GM23338 (cell line): ENCODE data around the gene PLEKHM1. TPM values are rescaled to one million over a fixed set of nuclear protein-coding genes. Genes with fewer than 3 reads are reported as not detected.

Source experiments
- ATAC-seq: fragments of 200-7000 bp; cut with Tn5 transposase; 3 replicates; pipeline ENCODE4 v1.9.1; 2020
- DNase-seq: peaks from one replicate; pipeline ENCODE4 v3.0.0-alpha.2; 2015; ENCODE audit warnings: low spot score
- H2AFZ ChIP-seq: fragments of 200-600 bp; sonication (generic); 2 replicates; pipeline ENCODE4 v1.8.0; 2016; ENCODE audit warnings: antibody characterized with exemption, mild to moderate bottlenecking, moderate library complexity
- H3F3A ChIP-seq: fragments of 200-600 bp; sonication (generic); replicated peaks from 2 replicates; pipeline ENCODE4 v1.8.0; 2017; ENCODE audit warnings: antibody characterized with exemption, mixed run types, low read depth
- H3K27ac ChIP-seq: fragments of 200-600 bp; sonication (generic); 2 replicates; pipeline ENCODE4 v1.6.1; 2016; ENCODE audit warnings: low read depth
- H3K27me3 ChIP-seq: fragments of 200-600 bp; sonication (generic); 2 replicates; pipeline ENCODE4 v1.8.0; 2016; ENCODE audit warnings: mild to moderate bottlenecking, mixed run types, moderate library complexity; ENCODE audit not compliant: insufficient read depth
- H3K36me3 ChIP-seq: fragments of 200-600 bp; sonication (generic); 2 replicates; pipeline ENCODE4 v1.8.0; 2016; ENCODE audit warnings: mild to moderate bottlenecking; ENCODE audit not compliant: insufficient read depth
- H3K4me1 ChIP-seq: fragments of 200-600 bp; sonication (generic); 2 replicates; pipeline ENCODE4 v1.8.0; 2016; ENCODE audit warnings: mild to moderate bottlenecking, moderate library complexity; ENCODE audit not compliant: insufficient read depth
- H3K4me2 ChIP-seq: fragments of 200-600 bp; sonication (generic); 2 replicates; pipeline ENCODE4 v1.7.1; 2017; ENCODE audit warnings: mixed run types
- H3K4me3 ChIP-seq: fragments of 200-600 bp; sonication (generic); 2 replicates; pipeline ENCODE4 v1.6.1; 2016; ENCODE audit warnings: mixed run types
- H3K79me2 ChIP-seq: fragments of 200-600 bp; sonication (generic); replicated peaks from 2 replicates; pipeline ENCODE4 v1.8.0; 2017; ENCODE audit warnings: mild to moderate bottlenecking; ENCODE audit not compliant: insufficient read depth
- H3K9me2 ChIP-seq: fragments of 200-600 bp; sonication (generic); 2 replicates; pipeline ENCODE4 v1.8.0; 2017; ENCODE audit not compliant: insufficient read depth
- H4K20me1 ChIP-seq: fragments of 200-600 bp; sonication (generic); replicated peaks from 2 replicates; pipeline ENCODE4 v1.8.0; 2017; ENCODE audit warnings: mild to moderate bottlenecking; ENCODE audit not compliant: insufficient read depth
- H3K27ac Mint-ChIP-seq: 2 replicates; pipeline ENCODE4 v1.8.0; 2020; ENCODE audit warnings: inconsistent platforms, mild to moderate bottlenecking, moderate library complexity, mixed read lengths
- H3K27me3 Mint-ChIP-seq: 3 replicates; pipeline ENCODE4 v1.8.0; 2022; ENCODE audit warnings: low read depth, mild to moderate bottlenecking, moderate library complexity, mixed read lengths, inconsistent platforms; ENCODE audit not compliant: insufficient read depth, poor library complexity
- H3K36me3 Mint-ChIP-seq: 3 replicates; pipeline ENCODE4 v1.8.0; 2021; ENCODE audit warnings: low read depth, mild to moderate bottlenecking, inconsistent platforms, moderate library complexity, mixed read lengths
- H3K4me1 Mint-ChIP-seq: 3 replicates; pipeline ENCODE4 v1.8.0; 2020; ENCODE audit warnings: mild to moderate bottlenecking, inconsistent platforms, mixed read lengths
- H3K4me3 Mint-ChIP-seq: 3 replicates; pipeline ENCODE4 v1.8.0; 2021; ENCODE audit warnings: moderate library complexity, mild to moderate bottlenecking, inconsistent platforms, mixed read lengths
- H3K9me3 Mint-ChIP-seq: 3 replicates; pipeline ENCODE4 v1.8.0; 2020; ENCODE audit warnings: moderate library complexity, mild to moderate bottlenecking, inconsistent platforms, mixed read lengths
- CREB1 ChIP-seq: fragments of 250-450 bp; sonication (Bioruptor Pico); IDR thresholded peaks from 2 replicates; pipeline ENCODE4 v1.5.0; 2020; ENCODE audit warnings: low read depth, mild to moderate bottlenecking, moderate library complexity
- CTCF ChIP-seq, 2 experiments: fragments of 200-600 bp in 1 of 2; sonication (generic) in 1 of 2; conservative IDR thresholded peaks; 2 replicates each; pipeline versions ENCODE4 v1.5.1 to v1.6.1; 2016 to 2017; ENCODE audit warnings: antibody characterized with exemption in 2 of 2, low read depth in 2 of 2, mild to moderate bottlenecking in 2 of 2, moderate library complexity in 1 of 2
- ETS1 ChIP-seq: IDR thresholded peaks from 2 replicates; pipeline ENCODE4 v1.6.1; 2016; ENCODE audit warnings: antibody characterized with exemption
- EZH2 ChIP-seq: fragments of 200-600 bp; sonication (generic); IDR thresholded peaks from one replicate; pipeline ENCODE4 v1.8.0; 2017; ENCODE audit warnings: antibody characterized with exemption, mild to moderate bottlenecking, low read depth; ENCODE audit not compliant: unreplicated experiment
- EZH2phosphoT487 ChIP-seq: fragments of 200-600 bp; sonication (generic); IDR thresholded peaks from one replicate; pipeline ENCODE4 v1.8.1; 2018; ENCODE audit warnings: antibody characterized with exemption; ENCODE audit not compliant: unreplicated experiment
- JUNB ChIP-seq: IDR thresholded peaks from one replicate; pipeline ENCODE4 v1.6.1; 2016; ENCODE audit warnings: antibody characterized with exemption; ENCODE audit not compliant: unreplicated experiment
- NANOG ChIP-seq: IDR thresholded peaks from 2 replicates; pipeline ENCODE4 v1.6.1; 2016; ENCODE audit warnings: antibody characterized with exemption, borderline replicate concordance
- POLR2AphosphoS5 ChIP-seq: IDR thresholded peaks from 2 replicates; pipeline ENCODE4 v1.6.1; 2016; ENCODE audit warnings: antibody characterized with exemption, low read depth
- STAT1 ChIP-seq: IDR thresholded peaks from one replicate; pipeline ENCODE4 v1.6.1; 2016; ENCODE audit warnings: antibody characterized with exemption; ENCODE audit not compliant: unreplicated experiment
- ZNF114 ChIP-seq: fragments of 250-450 bp; sonication (Bioruptor Pico); IDR thresholded peaks from 2 replicates; pipeline ENCODE4 v1.5.0; 2020; ENCODE audit warnings: mild to moderate bottlenecking, moderate library complexity
- ZNF331 ChIP-seq: fragments of 250-450 bp; sonication (Bioruptor Pico); IDR thresholded peaks from 2 replicates; pipeline ENCODE4 v1.5.0; 2020; ENCODE audit warnings: low read depth, mild to moderate bottlenecking, moderate library complexity
- polyA plus RNA-seq: library from polyadenylated mRNA; unstranded; fragments of >200 nt; fragmentation: Nextera tagmentation; extraction: Ambion mirVana; gene quantifications from 2 replicates; pipeline ENCODE4 v1.2.1, GENCODE V29; 2016
- total RNA-seq: library from RNA; depleted of rRNA; stranded (reverse); fragments of >200 nt; shearing (Covaris generic); gene quantifications from 2 replicates; pipeline ENCODE4 v1.2.3, GENCODE V29; 2014
- TF ChIP-seq, protein P1 (sequence below): IDR thresholded peaks from one replicate; pipeline ENCODE4 v1.6.1; 2018; ENCODE audit warnings: antibody characterized with exemption; ENCODE audit not compliant: unreplicated experiment
- TF ChIP-seq, protein P2 (sequence below): fragments of 250-450 bp; sonication (Bioruptor Pico); IDR thresholded peaks from 2 replicates; pipeline ENCODE4 v1.5.0; 2020; ENCODE audit warnings: mild to moderate bottlenecking, moderate library complexity

PLEKHM1 gene
- total and polyA plus RNA-seq, 2 experiments from 2014 or later = 4.4 to 17.9 TPM

- Histone ChIP-seq H3K27me3 (no peaks in the 10 kb centered on the region), H3F3A (no peaks in the 10 kb centered on the region), H2AFZ (peak overlapping the region; percentile 72; the same call in 1 of the 2 replicates), H3K79me2 (no peaks in the 10 kb centered on the region), H4K20me1 (no peaks in the 10 kb centered on the region), H3K27ac (no peak overlapping the region), H3K4me3 (no peak overlapping the region), H3K36me3 (no peaks in the 10 kb centered on the region), H3K9me2 (no peaks in the 10 kb centered on the region), H3K4me1 (no peaks in the 10 kb centered on the region; the same call in 1 of the 2 replicates), H3K4me2 (no peak overlapping the region)
- H3K36me3 Mint-ChIP-seq = no peaks in the 10 kb centered on the region
- H3K4me3 Mint-ChIP-seq = no peak overlapping the region
- TF ChIP-seq NANOG = no peak
- TF ChIP-seq EZH2 = no peak
- TF ChIP-seq ETS1 = no peak
- no peak for TF ChIP-seq STAT1
- no peak for TF ChIP-seq ZNF331 (CRISPR knock-in tag)
- no peak for TF ChIP-seq JUNB
- no peak for TF ChIP-seq EZH2phosphoT487
- TF ChIP-seq, protein P1, sequence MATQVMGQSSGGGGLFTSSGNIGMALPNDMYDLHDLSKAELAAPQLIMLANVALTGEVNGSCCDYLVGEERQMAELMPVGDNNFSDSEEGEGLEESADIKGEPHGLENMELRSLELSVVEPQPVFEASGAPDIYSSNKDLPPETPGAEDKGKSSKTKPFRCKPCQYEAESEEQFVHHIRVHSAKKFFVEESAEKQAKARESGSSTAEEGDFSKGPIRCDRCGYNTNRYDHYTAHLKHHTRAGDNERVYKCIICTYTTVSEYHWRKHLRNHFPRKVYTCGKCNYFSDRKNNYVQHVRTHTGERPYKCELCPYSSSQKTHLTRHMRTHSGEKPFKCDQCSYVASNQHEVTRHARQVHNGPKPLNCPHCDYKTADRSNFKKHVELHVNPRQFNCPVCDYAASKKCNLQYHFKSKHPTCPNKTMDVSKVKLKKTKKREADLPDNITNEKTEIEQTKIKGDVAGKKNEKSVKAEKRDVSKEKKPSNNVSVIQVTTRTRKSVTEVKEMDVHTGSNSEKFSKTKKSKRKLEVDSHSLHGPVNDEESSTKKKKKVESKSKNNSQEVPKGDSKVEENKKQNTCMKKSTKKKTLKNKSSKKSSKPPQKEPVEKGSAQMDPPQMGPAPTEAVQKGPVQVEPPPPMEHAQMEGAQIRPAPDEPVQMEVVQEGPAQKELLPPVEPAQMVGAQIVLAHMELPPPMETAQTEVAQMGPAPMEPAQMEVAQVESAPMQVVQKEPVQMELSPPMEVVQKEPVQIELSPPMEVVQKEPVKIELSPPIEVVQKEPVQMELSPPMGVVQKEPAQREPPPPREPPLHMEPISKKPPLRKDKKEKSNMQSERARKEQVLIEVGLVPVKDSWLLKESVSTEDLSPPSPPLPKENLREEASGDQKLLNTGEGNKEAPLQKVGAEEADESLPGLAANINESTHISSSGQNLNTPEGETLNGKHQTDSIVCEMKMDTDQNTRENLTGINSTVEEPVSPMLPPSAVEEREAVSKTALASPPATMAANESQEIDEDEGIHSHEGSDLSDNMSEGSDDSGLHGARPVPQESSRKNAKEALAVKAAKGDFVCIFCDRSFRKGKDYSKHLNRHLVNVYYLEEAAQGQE = no peak
- no peak for TF ChIP-seq CTCF (conservative IDR thresholded peaks at IDR 0.05; ENCODE audit: low read depth in 2 of 2)
- no peak for TF ChIP-seq ZNF114
- TF ChIP-seq POLR2AphosphoS5 = no peak
- no peak for TF ChIP-seq CREB1
- TF ChIP-seq, protein P2, sequence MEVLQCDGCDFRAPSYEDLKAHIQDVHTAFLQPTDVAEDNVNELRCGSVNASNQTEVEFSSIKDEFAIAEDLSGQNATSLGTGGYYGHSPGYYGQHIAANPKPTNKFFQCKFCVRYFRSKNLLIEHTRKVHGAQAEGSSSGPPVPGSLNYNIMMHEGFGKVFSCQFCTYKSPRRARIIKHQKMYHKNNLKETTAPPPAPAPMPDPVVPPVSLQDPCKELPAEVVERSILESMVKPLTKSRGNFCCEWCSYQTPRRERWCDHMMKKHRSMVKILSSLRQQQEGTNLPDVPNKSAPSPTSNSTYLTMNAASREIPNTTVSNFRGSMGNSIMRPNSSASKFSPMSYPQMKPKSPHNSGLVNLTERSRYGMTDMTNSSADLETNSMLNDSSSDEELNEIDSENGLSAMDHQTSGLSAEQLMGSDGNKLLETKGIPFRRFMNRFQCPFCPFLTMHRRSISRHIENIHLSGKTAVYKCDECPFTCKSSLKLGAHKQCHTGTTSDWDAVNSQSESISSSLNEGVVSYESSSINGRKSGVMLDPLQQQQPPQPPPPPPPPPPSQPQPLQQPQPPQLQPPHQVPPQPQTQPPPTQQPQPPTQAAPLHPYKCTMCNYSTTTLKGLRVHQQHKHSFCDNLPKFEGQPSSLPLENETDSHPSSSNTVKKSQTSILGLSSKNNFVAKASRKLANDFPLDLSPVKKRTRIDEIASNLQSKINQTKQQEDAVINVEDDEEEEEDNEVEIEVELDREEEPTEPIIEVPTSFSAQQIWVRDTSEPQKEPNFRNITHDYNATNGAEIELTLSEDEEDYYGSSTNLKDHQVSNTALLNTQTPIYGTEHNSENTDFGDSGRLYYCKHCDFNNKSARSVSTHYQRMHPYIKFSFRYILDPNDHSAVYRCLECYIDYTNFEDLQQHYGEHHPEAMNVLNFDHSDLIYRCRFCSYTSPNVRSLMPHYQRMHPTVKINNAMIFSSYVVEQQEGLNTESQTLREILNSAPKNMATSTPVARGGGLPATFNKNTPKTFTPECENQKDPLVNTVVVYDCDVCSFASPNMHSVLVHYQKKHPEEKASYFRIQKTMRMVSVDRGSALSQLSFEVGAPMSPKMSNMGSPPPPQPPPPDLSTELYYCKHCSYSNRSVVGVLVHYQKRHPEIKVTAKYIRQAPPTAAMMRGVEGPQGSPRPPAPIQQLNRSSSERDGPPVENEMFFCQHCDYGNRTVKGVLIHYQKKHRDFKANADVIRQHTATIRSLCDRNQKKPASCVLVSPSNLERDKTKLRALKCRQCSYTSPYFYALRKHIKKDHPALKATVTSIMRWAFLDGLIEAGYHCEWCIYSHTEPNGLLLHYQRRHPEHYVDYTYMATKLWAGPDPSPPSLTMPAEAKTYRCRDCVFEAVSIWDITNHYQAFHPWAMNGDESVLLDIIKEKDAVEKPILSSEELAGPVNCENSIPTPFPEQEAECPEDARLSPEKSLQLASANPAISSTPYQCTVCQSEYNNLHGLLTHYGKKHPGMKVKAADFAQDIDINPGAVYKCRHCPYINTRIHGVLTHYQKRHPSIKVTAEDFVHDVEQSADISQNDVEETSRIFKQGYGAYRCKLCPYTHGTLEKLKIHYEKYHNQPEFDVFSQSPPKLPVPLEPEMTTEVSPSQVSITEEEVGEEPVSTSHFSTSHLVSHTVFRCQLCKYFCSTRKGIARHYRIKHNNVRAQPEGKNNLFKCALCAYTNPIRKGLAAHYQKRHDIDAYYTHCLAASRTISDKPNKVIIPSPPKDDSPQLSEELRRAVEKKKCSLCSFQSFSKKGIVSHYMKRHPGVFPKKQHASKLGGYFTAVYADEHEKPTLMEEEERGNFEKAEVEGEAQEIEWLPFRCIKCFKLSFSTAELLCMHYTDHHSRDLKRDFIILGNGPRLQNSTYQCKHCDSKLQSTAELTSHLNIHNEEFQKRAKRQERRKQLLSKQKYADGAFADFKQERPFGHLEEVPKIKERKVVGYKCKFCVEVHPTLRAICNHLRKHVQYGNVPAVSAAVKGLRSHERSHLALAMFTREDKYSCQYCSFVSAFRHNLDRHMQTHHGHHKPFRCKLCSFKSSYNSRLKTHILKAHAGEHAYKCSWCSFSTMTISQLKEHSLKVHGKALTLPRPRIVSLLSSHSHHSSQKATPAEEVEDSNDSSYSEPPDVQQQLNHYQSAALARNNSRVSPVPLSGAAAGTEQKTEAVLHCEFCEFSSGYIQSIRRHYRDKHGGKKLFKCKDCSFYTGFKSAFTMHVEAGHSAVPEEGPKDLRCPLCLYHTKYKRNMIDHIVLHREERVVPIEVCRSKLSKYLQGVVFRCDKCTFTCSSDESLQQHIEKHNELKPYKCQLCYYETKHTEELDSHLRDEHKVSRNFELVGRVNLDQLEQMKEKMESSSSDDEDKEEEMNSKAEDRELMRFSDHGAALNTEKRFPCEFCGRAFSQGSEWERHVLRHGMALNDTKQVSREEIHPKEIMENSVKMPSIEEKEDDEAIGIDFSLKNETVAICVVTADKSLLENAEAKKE (CRISPR knock-in tag) = no peak
- peaks cover 19% of the 10 kb centered on the region for H3K27me3 Mint-ChIP-seq
- no peak for ATAC-seq
- H3K4me1 Mint-ChIP-seq = peaks cover 14% of the 10 kb centered on the region
- H3K9me3 Mint-ChIP-seq = no peaks in the 10 kb centered on the region; the same call in 2 of the 3 replicates
- no peak overlapping the region for H3K27ac Mint-ChIP-seq
- DNase-seq = no peak
These were observed 101.8 kb downstream of the PLEKHM1 start for GRCh38 chr17:45388604-45389325.
